Left lobe of liver (tissue), 2 donors: Measurements from ENCODE around the gene CTH. TPM values are rescaled to one million over a fixed set of nuclear protein-coding genes. Genes with fewer than 3 reads are reported as not detected.
A peak's percentile ranks its signal among the peaks of the same experiment; 100 is the strongest.
"Not testable (repeated sequence)": the region's sequence is repeated elsewhere in the genome, so short reads cannot be mapped to it uniquely, and the experiment has no call there.

Source experiments
- ATAC-seq: fragments of 200-7000 bp; cut with Tn5 transposase; one replicate; pipeline ENCODE4 v1.9.1; 2020; ENCODE audit warnings: mild to moderate bottlenecking, moderate library complexity
- DNase-seq: peaks from one replicate; pipeline ENCODE4 v3.0.0-alpha.2; 2020; ENCODE audit warnings: low spot score
- total RNA-seq: library from RNA; stranded (reverse); gene quantifications from one replicate; pipeline ENCODE4 v1.2.1, GENCODE V29; 2021
- donor health status: DM: no; HTN: no; CAD: no; lungs with moderate emphysema.
- donor health status: DM: no; HTN: yes; CAD: no.

CTH gene
- total RNA-seq, 1 donor from 2014 or later = 83.8 TPM

GRCh38 chr1:70449049-70449448, 38.0 kb downstream of the CTH start:
- ATAC-seq (no peak), DNase-seq (no peak)

- DNase-seq, ATAC-seq: not testable (repeated sequence)
Measured at GRCh38 chr1:70452164-70452939, 41.3 kb downstream of the CTH start.

GRCh38 chr1:70455291-70455690, 44.2 kb downstream of the CTH start:
- ATAC-seq (no peak), DNase-seq (no peak)

- DNase-seq (no peak), ATAC-seq (no peak)
Measured at GRCh38 chr1:70458131-70458530, 47.1 kb downstream of the CTH start.

- no peak for ATAC-seq
- DNase-seq = no peak
Measured at GRCh38 chr1:70459496-70460225, 48.6 kb downstream of the CTH start.

- not testable (repeated sequence) for ATAC-seq, DNase-seq
Measured at GRCh38 chr1:70460740-70461713, 50.0 kb downstream of the CTH start.

GRCh38 chr1:70462611-70463010, 51.5 kb downstream of the CTH start:
- ATAC-seq = no peak
- DNase-seq = no peak

- ATAC-seq (no peak), DNase-seq (no peak)
Measured at GRCh38 chr1:70465911-70466310, 54.8 kb downstream of the CTH start.

GRCh38 chr1:70467531-70467930, 56.5 kb downstream of the CTH start:
- DNase-seq = no peak
- ATAC-seq = no peak

GRCh38 chr1:70468180-70468579, 57.1 kb downstream of the CTH start:
- DNase-seq (no peak), ATAC-seq (no peak)

GRCh38 chr1:70469184-70469583, 58.1 kb downstream of the CTH start:
- DNase-seq, ATAC-seq: not testable (repeated sequence)

GRCh38 chr1:70475023-70475422, 64.0 kb downstream of the CTH start:
- DNase-seq (no peak), ATAC-seq (no peak)

GRCh38 chr1:70477090-70477489, 66.0 kb downstream of the CTH start:
- DNase-seq (no peak), ATAC-seq (no peak)

- DNase-seq, ATAC-seq: not testable (repeated sequence)
Measured at GRCh38 chr1:70477905-70478304, 66.8 kb downstream of the CTH start.

GRCh38 chr1:70483342-70483741, 72.3 kb downstream of the CTH start:
- ATAC-seq = no peak

GRCh38 chr1:70485624-70486023, 74.6 kb downstream of the CTH start:
- no peak for DNase-seq
- ATAC-seq = no peak

More at GRCh38 chr1:70483342-70483741, 72.3 kb downstream of the CTH start:
- no peak for DNase-seq

- DNase-seq (no peak), ATAC-seq (peak; percentile 14)
Measured at GRCh38 chr1:70486676-70487458, 75.8 kb downstream of the CTH start.

GRCh38 chr1:70487459-70487815, 76.4 kb downstream of the CTH start:
- DNase-seq (no peak), ATAC-seq (no peak)

GRCh38 chr1:70487910-70488665, 77.0 kb downstream of the CTH start:
- DNase-seq (no peak), ATAC-seq (peak; percentile 90)
